Muscle of leg (tissue), 11 donors: Measurements from ENCODE around the gene KCNMA1. TPM values are rescaled to one million over a fixed set of nuclear protein-coding genes. Genes with fewer than 3 reads are reported as not detected.
A peak's percentile ranks its signal among the peaks of the same experiment; 100 is the strongest.

Source experiments
- DNase-seq: peaks from one replicate; pipeline ENCODE4 v3.0.0; 2013
- H3K27ac ChIP-seq: one replicate; pipeline ENCODE4 v1.5.1; 2013; ENCODE audit warnings: mild to moderate bottlenecking, low read length, control low read depth
- H3K27me3 ChIP-seq: one replicate; pipeline ENCODE4 v1.6.1; 2013; ENCODE audit warnings: low read length; ENCODE audit not compliant: control insufficient read depth, insufficient read depth
- H3K36me3 ChIP-seq: one replicate; pipeline ENCODE4 v1.6.1; 2013; ENCODE audit warnings: low read length; ENCODE audit not compliant: control insufficient read depth, insufficient read depth
- H3K4me1 ChIP-seq: one replicate; pipeline ENCODE4 v1.6.1; 2013; ENCODE audit warnings: low read length; ENCODE audit not compliant: control insufficient read depth, insufficient read depth
- H3K4me3 ChIP-seq: one replicate; pipeline ENCODE4 v1.5.1; 2013; ENCODE audit warnings: low read length, control low read depth
- H3K9me3 ChIP-seq: replicated peaks from 2 replicates; pipeline ENCODE4 v1.6.1; 2013; ENCODE audit warnings: low read depth, low read length; ENCODE audit not compliant: control insufficient read depth
- WGBS: methylation state at CpG from one replicate; pipeline ENCODE4 v1.1.5; 2013; ENCODE audit warnings: missing lambda C conversion rate; ENCODE audit not compliant: insufficient coverage; 5-methylcytosine and 5-hydroxymethylcytosine counted together
- polyA plus RNA-seq, 8 donors: library from polyadenylated mRNA; unstranded; fragments of 120-200 nt; gene quantifications; one replicate each; pipeline versions ENCODE4 v1.2.1 to v1.2.3, GENCODE V29; 2013; ENCODE audit warnings: inconsistent platforms in 1 of 8, low replicate concordance in 1 of 8; ENCODE audit not compliant: insufficient read length in 8 of 8, insufficient read depth in 1 of 8
- total RNA-seq: library from RNA; stranded (reverse); fragments of 120-200 nt; gene quantifications from one replicate; pipeline ENCODE4 v1.2.4, GENCODE V29; 2013

Gene KCNMA1
- total and polyA plus RNA-seq, 9 donors: 12.7 to 23.3 (median 18.2) TPM

DNA sequence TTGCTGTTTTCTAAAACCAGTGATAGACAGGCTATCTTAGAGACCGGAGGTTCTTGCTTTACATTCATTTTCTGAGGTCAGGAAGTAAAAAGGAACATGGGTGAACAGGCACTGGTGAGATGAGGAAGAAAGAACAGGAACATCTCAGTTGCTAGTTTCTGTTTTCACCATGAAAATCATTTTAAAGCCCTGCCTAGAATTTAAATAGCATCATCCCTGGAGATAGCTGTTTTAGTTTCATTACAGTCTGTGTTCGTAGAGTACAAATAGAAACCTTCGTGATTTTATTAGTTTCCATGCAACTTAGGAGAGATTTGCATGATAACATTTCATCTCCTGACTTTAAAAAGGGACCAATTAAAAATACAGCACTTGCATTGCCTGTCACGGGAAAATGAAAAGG lies 14.7 kb downstream of the KCNMA1 start:
- H3K27me3 ChIP-seq: no peaks in the 10 kb centered on the region
- DNase-seq: peak; percentile 70
- H3K9me3 ChIP-seq: no peaks in the 10 kb centered on the region
- H3K27ac ChIP-seq: peak overlapping the region; percentile 42
- WGBS: no CpG with 5 or more reads among the region's 4 CpGs
- H3K36me3 ChIP-seq: no peaks in the 10 kb centered on the region
- peaks cover 8% of the 10 kb centered on the region for H3K4me1 ChIP-seq
- no peak overlapping the region for H3K4me3 ChIP-seq

- no peaks in the 10 kb centered on the region for H3K9me3 ChIP-seq
- no peaks in the 10 kb centered on the region for H3K36me3 ChIP-seq
- H3K4me1 ChIP-seq: peaks cover 8% of the 10 kb centered on the region
- DNase-seq: peak; percentile 49
- H3K4me3 ChIP-seq: no peak overlapping the region
- 40% methylated on average over 2 of the region's 6 CpGs for WGBS
- no peak overlapping the region for H3K27ac ChIP-seq
- H3K27me3 ChIP-seq: no peaks in the 10 kb centered on the region
Measured at GRCh38 chr10:77620731-77621130, 16.9 kb downstream of the KCNMA1 start.

GRCh38 chr10:77619964-77620703 lies 17.5 kb downstream of the KCNMA1 start:
- no peak for DNase-seq
- Histone ChIP-seq H3K27ac (no peak overlapping the region), H3K36me3 (no peaks in the 10 kb centered on the region), H3K4me1 (peaks cover 8% of the 10 kb centered on the region), H3K9me3 (no peaks in the 10 kb centered on the region), H3K27me3 (no peaks in the 10 kb centered on the region), H3K4me3 (no peak overlapping the region)
- 83% methylated on average over 10 of the region's 13 CpGs for WGBS

- 86% methylated on average over 2 of the region's 4 CpGs for WGBS
- H3K4me1 ChIP-seq: peaks cover 8% of the 10 kb centered on the region
- no peaks in the 10 kb centered on the region for H3K27me3 ChIP-seq
- H3K36me3 ChIP-seq: no peaks in the 10 kb centered on the region
- H3K4me3 ChIP-seq: no peak overlapping the region
- no peak overlapping the region for H3K27ac ChIP-seq
- H3K9me3 ChIP-seq: no peaks in the 10 kb centered on the region
- no peak for DNase-seq
Measured at GRCh38 chr10:77618117-77618516, 19.5 kb downstream of the KCNMA1 start.

GRCh38 chr10:77616766-77617165 lies 20.8 kb downstream of the KCNMA1 start:
- peaks cover 8% of the 10 kb centered on the region for H3K4me1 ChIP-seq
- no peaks in the 10 kb centered on the region for H3K36me3 ChIP-seq
- DNase-seq: no peak
- H3K9me3 ChIP-seq: no peaks in the 10 kb centered on the region
- H3K27ac ChIP-seq: no peak overlapping the region
- peaks cover 2% of the 10 kb centered on the region for H3K27me3 ChIP-seq
- H3K4me3 ChIP-seq: no peak overlapping the region
- 86% methylated on average over 1 of the region's 5 CpGs for WGBS

- H3K27me3 ChIP-seq: peaks cover 2% of the 10 kb centered on the region
- no peak overlapping the region for H3K27ac ChIP-seq
- H3K4me1 ChIP-seq: peaks cover 6% of the 10 kb centered on the region
- no peak for DNase-seq
- WGBS: 87% methylated on average over 3 of the region's 6 CpGs
- no peak overlapping the region for H3K4me3 ChIP-seq
- no peaks in the 10 kb centered on the region for H3K36me3 ChIP-seq
- H3K9me3 ChIP-seq: no peaks in the 10 kb centered on the region
Measured at GRCh38 chr10:77614778-77615625, 22.6 kb downstream of the KCNMA1 start.

DNA sequence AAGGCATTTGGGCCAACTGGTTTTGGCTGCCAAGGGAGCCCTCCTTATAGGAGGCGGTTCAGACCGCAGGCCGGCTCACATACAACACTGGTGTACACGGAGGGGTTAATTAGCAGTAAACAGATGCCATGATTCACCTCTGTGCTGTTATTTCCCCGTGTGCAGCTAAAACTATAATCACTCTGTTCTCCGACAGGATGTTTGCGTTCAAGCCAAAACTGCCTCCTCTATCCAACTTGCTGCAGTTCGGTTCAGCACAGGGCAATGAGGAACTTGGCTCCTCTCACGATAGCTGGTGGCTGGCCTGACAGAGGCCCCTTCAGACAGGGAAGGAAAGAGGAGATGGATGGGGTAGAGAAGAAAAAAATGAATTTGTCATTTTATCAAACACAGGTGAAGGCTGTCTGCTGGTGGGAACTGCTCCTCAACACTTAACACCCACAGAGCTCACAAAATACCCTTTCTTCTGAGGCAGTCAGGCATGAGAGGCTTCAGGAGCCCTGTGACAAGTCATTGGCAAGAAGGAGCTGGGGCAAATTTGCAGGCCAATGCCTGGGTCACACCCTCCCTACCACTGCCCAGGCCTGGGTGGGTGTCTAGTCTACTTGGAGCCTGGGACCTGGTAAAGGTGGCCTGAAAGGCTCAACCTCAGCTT lies 24.0 kb downstream of the KCNMA1 start:
- no peak overlapping the region for H3K27ac ChIP-seq
- H3K27me3 ChIP-seq: peaks cover 2% of the 10 kb centered on the region
- no peaks in the 10 kb centered on the region for H3K9me3 ChIP-seq
- 0% methylated on average over 1 of the region's 9 CpGs for WGBS
- no peak for DNase-seq
- peaks cover 6% of the 10 kb centered on the region for H3K4me1 ChIP-seq
- no peak overlapping the region for H3K4me3 ChIP-seq
- H3K36me3 ChIP-seq: no peaks in the 10 kb centered on the region

GRCh38 chr10:77611670-77612069 lies 25.9 kb downstream of the KCNMA1 start:
- 80% methylated on average over 1 of the region's 2 CpGs for WGBS
- H3K36me3 ChIP-seq: no peaks in the 10 kb centered on the region
- peaks cover 2% of the 10 kb centered on the region for H3K27me3 ChIP-seq
- no peaks in the 10 kb centered on the region for H3K9me3 ChIP-seq
- DNase-seq: no peak
- H3K27ac ChIP-seq: no peak overlapping the region
- H3K4me3 ChIP-seq: no peak overlapping the region
- peaks cover 6% of the 10 kb centered on the region for H3K4me1 ChIP-seq

- Histone ChIP-seq H3K4me1 (peaks cover 6% of the 10 kb centered on the region), H3K27me3 (peaks cover 2% of the 10 kb centered on the region), H3K27ac (no peak overlapping the region), H3K4me3 (no peak overlapping the region), H3K36me3 (no peaks in the 10 kb centered on the region), H3K9me3 (no peaks in the 10 kb centered on the region)
- 98% methylated on average over 4 of the region's 5 CpGs for WGBS
- DNase-seq: no peak
Measured at GRCh38 chr10:77611221-77611620, 26.4 kb downstream of the KCNMA1 start.

DNA sequence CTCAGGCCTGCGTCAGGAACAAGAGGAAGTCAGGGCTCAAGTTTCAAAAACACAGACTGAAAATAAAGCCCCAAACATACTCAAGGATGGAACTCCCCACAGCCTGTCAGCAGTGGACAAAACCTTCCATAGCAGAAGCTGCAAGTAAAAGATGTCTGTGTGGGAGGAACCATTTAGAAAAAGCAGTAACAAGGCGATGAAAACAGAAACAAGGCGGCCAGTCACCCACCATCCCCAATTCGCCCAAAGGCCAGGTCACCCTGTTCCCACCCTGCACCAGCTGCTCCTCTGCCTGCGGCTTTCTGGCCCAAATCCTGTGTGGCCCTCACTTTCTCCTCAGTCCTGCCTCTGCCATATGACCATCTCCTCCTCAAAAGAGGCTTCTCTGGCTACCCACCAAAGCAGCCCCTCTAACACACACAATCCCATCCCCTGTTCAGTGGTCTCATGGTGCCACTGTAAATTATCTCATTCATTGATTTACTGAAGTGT lies 27.8 kb downstream of the KCNMA1 start:
- no peak overlapping the region for H3K27ac ChIP-seq
- no peaks in the 10 kb centered on the region for H3K9me3 ChIP-seq
- H3K4me3 ChIP-seq: no peak overlapping the region
- H3K27me3 ChIP-seq: peaks cover 2% of the 10 kb centered on the region
- peak; percentile 77 for DNase-seq
- H3K36me3 ChIP-seq: no peaks in the 10 kb centered on the region
- WGBS: 40% methylated on average over 4 of the region's 5 CpGs
- H3K4me1 ChIP-seq: peaks cover 8% of the 10 kb centered on the region
